Activated CD8-positive, alpha-beta T cell treated with anti-CD3 and anti-CD28 coated beads for 36 hours (primary cell): ENCODE measurements around the gene SLC25A41. TPM values are rescaled to one million over a fixed set of nuclear protein-coding genes. Genes with fewer than 3 reads are reported as not detected.

Experiments used
- ATAC-seq: fragments of 200-7000 bp; cut with Tn5 transposase; one replicate; pipeline ENCODE4 v1.10.0; 2021; ENCODE audit warnings: mild to moderate bottlenecking, moderate library complexity
- CTCF ChIA-PET: fragments of 350-600 bp; sonication (Branson Sonifier 250); formaldehyde crosslinking; loops from one replicate; lab custom pipeline; 2021; ENCODE audit warnings: antibody characterized with exemption; lab: Charles Lee
- POLR2A ChIA-PET: fragments of 350-600 bp; sonication (Branson Sonifier 250); formaldehyde crosslinking; loops from one replicate; lab custom pipeline; 2021; ENCODE audit warnings: antibody characterized with exemption; lab: Charles Lee
- DNase-seq: peaks from one replicate; pipeline ENCODE4 v3.0.0-alpha.2; 2020
- H3K27ac Mint-ChIP-seq: one replicate; pipeline ENCODE4 v1.8.0; 2021; ENCODE audit warnings: mild to moderate bottlenecking, mixed read lengths
- H3K27me3 Mint-ChIP-seq: one replicate; pipeline ENCODE4 v1.8.0; 2021; ENCODE audit warnings: mixed read lengths
- H3K36me3 Mint-ChIP-seq: one replicate; pipeline ENCODE4 v1.8.0; 2021; ENCODE audit warnings: low read depth, mixed read lengths
- H3K4me1 Mint-ChIP-seq: one replicate; pipeline ENCODE4 v1.8.0; 2021; ENCODE audit warnings: low read depth, mixed read lengths
- H3K4me3 Mint-ChIP-seq: one replicate; pipeline ENCODE4 v1.8.0; 2021; ENCODE audit warnings: mild to moderate bottlenecking, moderate library complexity, mixed read lengths
- H3K9me3 Mint-ChIP-seq: one replicate; pipeline ENCODE4 v1.8.0; 2021; ENCODE audit warnings: mixed read lengths
- intact Hi-C: fragments of 100-400 bp; cut with micrococcal nuclease; formaldehyde crosslinking; loops from one replicate; pipeline ENCODE4 v1.10.0; 2022
- total RNA-seq, 2 experiments: library from RNA; stranded (reverse); gene quantifications; one replicate each; pipeline ENCODE4 v1.2.3, GENCODE V29; 2021
- TF ChIP-seq, protein P1 (sequence below): fragments of 200-600 bp; IDR thresholded peaks from one replicate; pipeline ENCODE4 v1.8.0; 2022; ENCODE audit warnings: antibody characterized with exemption, mild to moderate bottlenecking

SLC25A41 gene
- total RNA-seq, 2 experiments from 2014 or later: not detected

DNA sequence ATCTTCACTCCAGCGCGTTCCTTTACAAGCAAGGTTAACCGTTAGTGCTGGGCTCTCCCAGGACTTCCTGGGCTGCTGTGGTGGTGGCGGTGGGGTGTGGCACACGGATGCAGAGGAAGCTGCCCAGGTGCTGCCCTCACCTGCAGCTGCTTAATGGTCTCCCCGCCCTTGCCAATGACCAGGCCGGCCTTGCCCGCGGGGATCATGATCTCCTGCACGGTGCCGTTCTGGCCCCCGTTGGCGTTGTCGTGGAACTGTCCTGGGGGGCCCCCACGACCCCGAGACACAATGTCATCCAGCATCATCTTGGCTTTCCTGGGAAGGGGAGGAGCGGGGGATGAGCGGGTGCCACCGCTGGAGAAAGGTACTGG, 15.0 kb downstream of the SLC25A41 start:
- Mint-ChIP-seq H3K4me1 (peaks cover 24% of the 10 kb centered on the region), H3K4me3 (no peak overlapping the region), H3K27me3 (no peaks in the 10 kb centered on the region), H3K36me3 (peaks cover 71% of the 10 kb centered on the region), H3K27ac (no peak overlapping the region), H3K9me3 (no peaks in the 10 kb centered on the region)
- intact Hi-C loops: no loop called here
- ATAC-seq: no peak
- POLR2A ChIA-PET: no interaction called here
- DNase-seq: no peak
- CTCF ChIA-PET: no interaction called here
- TF ChIP-seq, protein P1, sequence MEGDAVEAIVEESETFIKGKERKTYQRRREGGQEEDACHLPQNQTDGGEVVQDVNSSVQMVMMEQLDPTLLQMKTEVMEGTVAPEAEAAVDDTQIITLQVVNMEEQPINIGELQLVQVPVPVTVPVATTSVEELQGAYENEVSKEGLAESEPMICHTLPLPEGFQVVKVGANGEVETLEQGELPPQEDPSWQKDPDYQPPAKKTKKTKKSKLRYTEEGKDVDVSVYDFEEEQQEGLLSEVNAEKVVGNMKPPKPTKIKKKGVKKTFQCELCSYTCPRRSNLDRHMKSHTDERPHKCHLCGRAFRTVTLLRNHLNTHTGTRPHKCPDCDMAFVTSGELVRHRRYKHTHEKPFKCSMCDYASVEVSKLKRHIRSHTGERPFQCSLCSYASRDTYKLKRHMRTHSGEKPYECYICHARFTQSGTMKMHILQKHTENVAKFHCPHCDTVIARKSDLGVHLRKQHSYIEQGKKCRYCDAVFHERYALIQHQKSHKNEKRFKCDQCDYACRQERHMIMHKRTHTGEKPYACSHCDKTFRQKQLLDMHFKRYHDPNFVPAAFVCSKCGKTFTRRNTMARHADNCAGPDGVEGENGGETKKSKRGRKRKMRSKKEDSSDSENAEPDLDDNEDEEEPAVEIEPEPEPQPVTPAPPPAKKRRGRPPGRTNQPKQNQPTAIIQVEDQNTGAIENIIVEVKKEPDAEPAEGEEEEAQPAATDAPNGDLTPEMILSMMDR: no peak

DNA sequence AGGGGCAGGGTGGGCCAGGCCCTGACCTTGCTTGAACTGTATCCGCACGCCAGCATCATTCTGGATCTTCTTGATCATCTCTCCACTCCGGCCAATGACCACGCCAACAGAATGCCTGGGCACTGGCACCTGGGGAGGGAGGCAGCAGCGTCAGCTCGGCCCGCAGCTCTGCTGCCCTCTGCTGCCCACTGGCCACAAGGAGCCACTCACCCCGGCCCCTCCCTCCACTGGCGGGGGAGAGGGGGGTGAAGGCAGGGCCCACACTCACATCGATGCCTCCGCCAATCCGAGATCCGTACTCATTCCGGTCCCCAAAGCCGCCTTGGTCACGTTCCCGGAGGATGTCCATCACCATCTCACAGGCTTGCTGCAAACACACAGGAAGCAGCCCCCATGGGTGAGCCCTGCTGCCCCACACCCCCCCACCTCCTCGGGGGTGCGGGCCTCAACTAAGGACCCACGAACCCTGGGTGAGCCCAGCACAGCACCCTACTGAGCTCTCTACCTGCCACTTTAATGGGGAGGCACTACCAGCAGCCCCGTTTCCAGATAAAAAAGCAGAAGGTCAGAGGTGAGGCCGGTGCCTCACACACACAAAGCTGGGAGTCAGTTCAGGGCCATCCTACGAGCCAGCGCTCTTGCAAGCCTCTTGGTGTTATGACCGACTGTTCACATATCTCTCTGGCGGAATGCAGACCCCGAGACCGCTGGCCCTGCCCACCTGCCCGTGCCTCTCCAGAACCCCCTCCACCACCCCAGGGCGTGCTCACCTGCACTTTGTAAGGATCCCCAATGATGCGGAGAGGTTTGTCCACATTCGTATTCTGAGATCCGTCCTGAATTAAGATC, 15.6 kb downstream of the SLC25A41 start:
- intact Hi-C loops: no loop called here
- peaks cover 67% of the 10 kb centered on the region for H3K36me3 Mint-ChIP-seq
- H3K27me3 Mint-ChIP-seq: no peaks in the 10 kb centered on the region
- TF ChIP-seq, protein P1: no peak
- ATAC-seq (no peak), DNase-seq (no peak)
- H3K4me3 Mint-ChIP-seq: no peak overlapping the region
- POLR2A ChIA-PET: interaction anchor here (1.2 kb wide), 1 partner anchor 16 kb away, joined by 3 read pairs; no protein-coding TSS in a partner anchor
- peaks cover 18% of the 10 kb centered on the region for H3K4me1 Mint-ChIP-seq
- H3K27ac Mint-ChIP-seq: no peak overlapping the region
- H3K9me3 Mint-ChIP-seq: no peaks in the 10 kb centered on the region
- CTCF ChIA-PET: no interaction called here

DNA sequence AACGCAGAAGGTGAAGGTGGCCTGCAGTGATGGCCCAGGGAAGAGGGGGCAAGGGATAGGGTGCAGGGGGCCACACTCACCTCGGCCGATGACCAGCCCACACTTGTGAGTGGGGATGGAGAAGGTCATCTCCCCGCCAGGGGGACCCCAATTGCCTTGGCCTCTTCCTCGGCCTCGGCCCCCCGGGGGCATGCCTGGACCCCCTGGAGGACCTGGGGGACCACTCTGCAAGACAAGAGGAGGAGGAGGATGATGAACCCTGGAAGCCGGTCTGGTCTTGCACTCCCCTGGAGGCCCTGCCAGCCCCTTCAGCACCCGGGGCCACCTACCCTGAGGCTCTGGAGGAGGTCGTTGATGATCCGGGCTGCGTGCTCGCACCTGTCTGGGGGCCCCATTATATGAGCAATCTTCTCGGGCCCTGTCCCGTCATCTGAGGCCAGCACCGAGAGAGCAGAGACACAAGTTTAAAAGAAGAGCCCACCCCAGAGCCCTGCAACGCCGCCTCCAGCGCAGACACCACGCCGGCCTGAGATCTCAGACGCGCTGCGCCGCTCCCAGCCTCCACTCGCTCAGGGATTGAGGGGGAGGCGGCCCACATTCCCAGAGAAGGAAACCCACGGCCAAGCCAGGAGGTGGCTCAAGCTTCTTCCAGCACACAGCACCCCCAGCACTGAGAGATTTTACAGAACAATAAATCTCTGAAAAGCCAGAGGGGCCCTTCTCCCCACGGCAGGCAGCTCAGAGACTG, 16.7 kb downstream of the SLC25A41 start:
- no peaks in the 10 kb centered on the region for H3K9me3 Mint-ChIP-seq
- TF ChIP-seq, protein P1: no peak
- intact Hi-C loops: no loop called here
- ChIA-PET CTCF (interaction anchor here (0.5 kb wide), 1 partner anchor 208 kb away, joined by 3 read pairs; no protein-coding TSS in a partner anchor), POLR2A (interaction anchor here (1.2 to 1.7 kb wide), 2 partner anchors 9 to 15 kb away, joined by 3 to 5 read pairs; partner anchors contain the start of gene KHSRP)
- DNase-seq (no peak), ATAC-seq (no peak)
- H3K4me1 Mint-ChIP-seq: peaks cover 7% of the 10 kb centered on the region
- peaks cover 56% of the 10 kb centered on the region for H3K36me3 Mint-ChIP-seq
- no peaks in the 10 kb centered on the region for H3K27me3 Mint-ChIP-seq
- no peak overlapping the region for H3K4me3 Mint-ChIP-seq
- H3K27ac Mint-ChIP-seq: no peak overlapping the region

DNA sequence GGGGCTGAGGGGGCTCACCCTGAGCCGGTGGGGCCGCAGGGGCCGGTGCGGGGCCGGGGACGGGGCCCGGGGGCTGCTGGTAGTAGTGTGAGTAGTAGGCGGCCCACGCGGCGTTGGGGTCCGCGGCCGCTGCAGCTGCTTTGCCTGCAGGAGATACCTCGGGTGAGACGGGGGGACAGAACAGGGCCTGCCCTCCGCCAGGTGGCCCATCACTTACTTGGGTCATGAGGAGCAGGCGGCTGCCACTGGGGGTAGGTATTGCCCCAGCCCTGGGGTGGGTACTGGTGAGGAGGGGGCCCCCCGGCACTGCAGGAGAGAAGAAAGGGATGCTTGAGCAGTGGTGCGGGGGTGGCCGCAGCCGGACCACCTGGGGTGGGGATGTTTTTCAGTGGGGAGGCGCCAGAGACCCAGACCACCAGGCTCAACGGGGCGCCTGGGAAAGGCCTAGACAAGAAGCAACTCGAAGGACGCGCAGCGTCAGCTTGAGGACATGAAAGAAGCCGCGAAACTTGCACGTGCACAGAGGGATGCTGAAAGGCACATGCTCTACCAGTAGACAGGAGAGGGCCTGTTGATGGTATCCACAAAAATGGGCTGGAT, 17.9 kb downstream of the SLC25A41 start:
- TF ChIP-seq, protein P1: no peak
- H3K36me3 Mint-ChIP-seq: peaks cover 50% of the 10 kb centered on the region
- H3K9me3 Mint-ChIP-seq: no peaks in the 10 kb centered on the region
- H3K27ac Mint-ChIP-seq: no peak overlapping the region
- no peak overlapping the region for H3K4me3 Mint-ChIP-seq
- intact Hi-C loops: no loop called here
- no peaks in the 10 kb centered on the region for H3K27me3 Mint-ChIP-seq
- no peak for ATAC-seq
- DNase-seq: no peak
- H3K4me1 Mint-ChIP-seq: peaks cover 2% of the 10 kb centered on the region
- POLR2A ChIA-PET: interaction anchor here (1.7 kb wide), 1 partner anchor 10 kb away, joined by 5 read pairs; the partner anchor contains the start of gene KHSRP
- CTCF ChIA-PET: no interaction called here
